ENCODE results near the gene KIF23.
"Not testable (repeated sequence)": the region's sequence is repeated elsewhere in the genome, so short reads cannot be mapped to it uniquely, and the experiment has no call there.

The KIF23 gene

GRCh38 chr15:69435985-69436384, 21.8 kb downstream of the KIF23 start:
- no peak for DNase-seq (ENCODE audit: low spot score)

- DNase-seq (ENCODE audit: low spot score), result no peak
These were observed 22.8 kb downstream of the KIF23 start for GRCh38 chr15:69436951-69437350.

- no peak for DNase-seq (ENCODE audit: low spot score)
These were observed 25.5 kb downstream of the KIF23 start for GRCh38 chr15:69439623-69440022.

- DNase-seq (ENCODE audit: low spot score), result no peak
These were observed 29.0 kb downstream of the KIF23 start for GRCh38 chr15:69443032-69443611.

GRCh38 chr15:69444686-69445085, 30.5 kb downstream of the KIF23 start:
- DNase-seq (ENCODE audit: low spot score), result no peak

- no peak for DNase-seq (ENCODE audit: low spot score)
These were observed 32.8 kb downstream of the KIF23 start for GRCh38 chr15:69446953-69447352.

- not testable (repeated sequence) for DNase-seq (ENCODE audit: low spot score)
These were observed 36.1 kb downstream of the KIF23 start for GRCh38 chr15:69450221-69450620.

- no peak for DNase-seq (ENCODE audit: low spot score)
These were observed 37.0 kb downstream of the KIF23 start for GRCh38 chr15:69450968-69451695.

- no peak for DNase-seq (ENCODE audit: low spot score)
These were observed 38.0 kb downstream of the KIF23 start for GRCh38 chr15:69451951-69452691.

GRCh38 chr15:69452692-69453521, 38.8 kb downstream of the KIF23 start, which contains the start of gene RPLP1:
Gene RPLP1 (plus strand): TSS chr15:69452818. CDS start chr15:69452949, 131 bp downstream.
- DNase-seq (ENCODE audit: low spot score), result peak; percentile 97

GRCh38 chr15:69454953-69455352, 40.8 kb downstream of the KIF23 start:
- no peak for DNase-seq (ENCODE audit: low spot score)

- DNase-seq (ENCODE audit: low spot score), result no peak
These were observed 42.3 kb downstream of the KIF23 start for GRCh38 chr15:69456208-69457166.

GRCh38 chr15:69457304-69458280, 43.4 kb downstream of the KIF23 start:
- no peak for DNase-seq (ENCODE audit: low spot score)

- no peak for DNase-seq (ENCODE audit: low spot score)
These were observed 44.9 kb downstream of the KIF23 start for GRCh38 chr15:69459066-69459465.

- DNase-seq (ENCODE audit: low spot score), result no peak
These were observed 46.3 kb downstream of the KIF23 start for GRCh38 chr15:69460481-69460880.

- DNase-seq (ENCODE audit: low spot score), result no peak
These were observed 47.9 kb downstream of the KIF23 start for GRCh38 chr15:69462030-69462492.

GRCh38 chr15:69462493-69463181, 48.5 kb downstream of the KIF23 start:
- peak; percentile 94 for DNase-seq (ENCODE audit: low spot score)

- no peak for DNase-seq (ENCODE audit: low spot score)
These were observed 49.1 kb downstream of the KIF23 start for GRCh38 chr15:69463182-69463756.

GRCh38 chr15:69465253-69465652, 51.1 kb downstream of the KIF23 start:
- no peak for DNase-seq (ENCODE audit: low spot score)
